ENCODE measurements around the gene GNG7.
A peak's percentile ranks its signal among the peaks of the same experiment; 100 is the strongest.
"Not testable (repeated sequence)": the region's sequence is repeated elsewhere in the genome, so short reads cannot be mapped to it uniquely, and the experiment has no call there.

Gene GNG7

DNA sequence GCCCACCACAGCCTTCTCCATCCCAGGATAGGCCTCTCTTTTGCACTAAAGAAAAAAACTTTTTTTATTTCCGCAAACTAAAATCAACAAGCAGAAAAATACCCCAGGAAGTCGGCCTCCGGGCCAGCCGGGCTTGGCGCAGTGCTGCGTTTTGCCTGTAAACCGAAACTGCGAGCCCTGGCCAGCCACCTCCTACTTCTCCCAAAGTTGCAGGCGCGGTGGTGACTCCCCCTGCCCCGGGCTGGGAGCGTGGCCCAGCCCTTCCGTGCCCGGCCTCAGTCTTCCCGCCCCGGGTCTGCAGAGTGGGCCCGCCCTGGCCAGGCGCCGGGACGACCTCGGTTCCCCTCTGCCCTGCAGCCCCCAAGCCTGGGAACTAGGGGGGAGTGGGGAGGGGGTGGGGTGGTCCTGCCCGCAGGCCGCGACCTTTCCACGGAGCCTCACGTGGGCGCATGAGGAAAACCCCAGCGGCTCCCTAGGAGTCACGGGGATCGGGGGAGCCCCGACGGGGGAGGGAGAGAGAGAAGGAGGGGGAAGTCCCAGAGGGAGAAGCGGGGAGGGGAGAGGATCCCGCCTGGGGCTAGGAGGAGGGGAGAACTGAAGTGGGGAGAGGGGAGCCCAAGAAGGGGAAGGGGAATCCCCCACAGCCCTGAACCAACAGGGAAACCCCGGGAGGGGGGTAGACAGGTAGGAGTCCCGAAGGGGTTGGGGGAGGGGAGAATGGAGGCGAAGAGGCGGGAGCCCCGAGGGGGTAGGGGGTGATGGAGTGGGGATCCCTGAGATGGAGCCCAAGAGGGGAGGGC lies 223.5 kb downstream of the GNG7 start:
- no peak for FAIRE-seq

DNA sequence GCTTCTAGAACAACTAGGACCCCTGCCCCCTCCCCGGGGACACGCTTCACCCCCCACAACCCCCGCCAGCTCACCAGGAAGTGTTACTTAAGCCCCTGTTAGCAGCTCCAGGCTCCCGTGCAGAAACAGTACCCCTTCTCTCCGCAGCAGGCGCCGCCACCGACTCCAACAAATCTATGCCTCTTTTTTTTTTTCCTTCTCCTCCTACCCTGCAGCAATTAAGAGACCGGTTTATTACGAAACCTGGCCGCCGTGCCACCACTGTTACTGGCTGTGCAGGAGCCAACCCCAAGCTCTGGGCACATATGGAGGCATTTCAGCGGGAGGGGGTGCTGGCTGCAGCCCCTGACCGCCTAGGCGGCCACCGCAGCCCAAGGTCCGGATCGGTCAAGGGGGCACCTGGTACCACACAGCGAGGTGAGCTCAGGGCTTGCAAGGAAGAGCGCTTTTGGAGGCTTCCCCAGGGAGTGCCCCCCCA lies 224.2 kb downstream of the GNG7 start:
- FAIRE-seq: no peak

DNA sequence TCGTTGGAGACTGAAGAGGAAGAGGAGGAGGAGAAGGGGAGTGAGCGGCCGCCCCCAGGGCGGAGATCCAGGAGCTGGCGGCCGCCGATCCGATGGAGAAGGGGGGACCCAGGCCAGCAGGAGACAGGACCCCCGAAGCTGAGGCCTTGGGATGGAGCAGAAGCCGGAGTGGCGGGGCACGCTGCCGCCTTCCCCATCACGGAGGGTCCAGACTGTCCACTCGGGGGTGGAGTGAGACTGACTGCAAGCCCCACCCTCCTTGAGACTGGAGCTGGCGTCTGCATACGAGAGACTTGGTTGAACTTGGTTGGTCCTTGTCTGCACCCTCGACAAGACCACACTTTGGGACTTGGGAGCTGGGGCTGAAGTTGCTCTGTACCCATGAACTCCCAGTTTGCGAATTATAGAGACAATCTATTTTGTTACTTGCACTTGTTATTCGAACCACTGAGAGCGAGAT lies 224.7 kb downstream of the GNG7 start:
- no peak for FAIRE-seq

GRCh38 chr19:2477141-2477710 lies 225.3 kb downstream of the GNG7 start:
- FAIRE-seq: no peak

- FAIRE-seq: no peak
These were observed 225.9 kb downstream of the GNG7 start for GRCh38 chr19:2476451-2477140.

DNA sequence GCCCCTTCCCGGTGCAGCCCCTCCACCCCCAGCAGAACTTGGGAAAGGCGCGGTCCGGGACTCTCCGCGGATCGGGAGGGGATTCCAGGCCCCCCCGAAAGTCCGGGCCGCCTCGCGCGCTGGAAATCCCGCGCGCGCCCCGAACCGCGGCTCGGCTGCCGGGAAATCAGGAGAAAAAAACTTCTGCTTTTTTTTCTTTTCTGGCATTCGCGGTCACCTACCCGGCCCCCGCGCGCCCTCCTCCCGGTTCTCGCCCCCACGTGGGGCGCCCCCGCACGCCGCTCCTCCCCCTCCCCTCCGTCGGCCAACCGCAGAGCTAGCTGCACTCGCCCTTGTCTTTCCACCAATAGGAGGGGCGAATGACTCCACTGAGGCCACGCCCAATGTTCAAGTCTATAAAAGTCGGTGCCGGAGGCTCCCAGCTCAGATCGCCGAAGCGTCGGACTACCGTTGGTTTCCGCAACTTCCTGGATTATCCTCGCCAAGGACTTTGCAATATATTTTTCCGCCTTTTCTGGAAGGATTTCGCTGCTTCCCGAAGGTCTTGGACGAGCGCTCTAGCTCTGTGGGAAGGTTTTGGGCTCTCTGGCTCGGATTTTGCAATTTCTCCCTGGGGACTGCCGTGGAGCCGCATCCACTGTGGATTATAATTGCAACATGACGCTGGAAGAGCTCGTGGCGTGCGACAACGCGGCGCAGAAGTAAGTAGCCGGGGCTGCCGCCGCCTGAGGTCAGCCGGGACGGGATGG lies 226.6 kb downstream of the GNG7 start, which contains the start of gene GADD45B:
TSS of gene GADD45B (plus strand) at position 426 of the 749 bp plus-strand sequence. CDS start at position 658, 232 bp downstream.
- FAIRE-seq: peak; percentile 98

DNA sequence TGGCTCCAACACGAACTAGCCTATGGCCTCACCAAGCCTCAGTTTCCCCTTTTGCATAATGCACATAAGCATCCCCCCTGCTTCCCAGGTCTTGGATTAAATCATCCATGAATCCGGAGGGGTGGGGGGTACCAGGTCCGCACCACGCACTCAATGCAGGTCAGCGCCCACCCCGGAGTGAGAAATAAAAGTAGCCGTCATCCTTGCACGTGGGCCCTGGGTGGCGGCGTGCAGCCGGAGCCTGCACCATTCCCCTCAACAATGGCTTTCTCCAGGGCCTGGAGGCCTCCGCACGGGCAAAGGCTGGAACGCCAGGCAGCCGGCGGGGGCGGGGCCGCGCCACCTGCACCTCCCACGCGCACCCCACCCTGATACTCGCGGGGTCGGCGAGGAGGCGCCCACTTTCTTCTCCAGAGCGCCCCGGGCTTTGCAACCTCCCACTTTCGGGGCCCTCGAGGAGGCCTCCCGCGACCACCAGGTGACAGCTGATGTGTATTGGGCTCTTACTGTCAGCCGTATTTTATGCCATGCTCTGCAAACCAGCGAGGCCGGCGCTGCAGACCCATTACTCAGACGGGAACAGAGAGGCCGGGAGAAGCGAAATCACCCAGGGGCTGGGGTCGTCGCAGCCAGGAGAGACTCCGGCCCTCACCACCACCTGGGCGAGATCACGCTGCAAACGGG lies 227.3 kb downstream of the GNG7 start:
- no peak for FAIRE-seq

DNA sequence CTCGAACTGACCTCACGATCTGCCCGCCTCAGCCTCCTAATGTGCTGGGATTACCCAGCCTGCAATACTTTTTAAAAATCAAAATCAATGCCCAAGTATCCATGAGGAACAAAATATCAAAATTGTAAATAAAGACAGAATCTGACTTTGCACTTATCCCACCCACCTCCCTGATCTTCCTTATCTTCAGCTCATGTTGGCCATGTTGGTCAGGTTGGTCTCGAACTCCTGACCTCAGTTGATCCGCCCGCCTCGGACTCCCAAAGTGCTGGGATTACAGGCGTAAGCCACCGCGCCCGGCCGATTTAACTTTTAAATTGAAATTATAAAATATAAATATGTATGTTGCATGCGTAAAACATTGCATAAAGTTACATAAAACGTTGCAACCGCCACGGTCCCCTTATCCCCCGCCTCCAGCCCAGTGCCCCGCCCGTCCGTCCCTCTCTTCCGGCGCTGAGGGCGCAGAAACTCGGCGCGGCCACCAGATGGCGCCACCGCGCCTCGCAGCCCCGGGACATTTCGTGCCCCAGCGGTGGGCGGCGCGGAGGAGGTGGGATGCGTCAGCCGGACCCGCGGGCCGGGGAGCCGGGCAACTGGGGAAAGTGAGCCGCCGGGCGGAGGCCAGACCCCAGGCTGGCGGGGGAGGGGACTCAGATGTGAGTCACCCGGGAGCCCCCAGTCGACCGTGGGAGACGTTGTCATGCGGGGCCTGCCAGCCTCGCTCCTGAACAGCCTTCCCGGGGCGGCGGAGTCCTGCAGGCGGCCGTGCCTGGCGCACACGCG lies 228.1 kb downstream of the GNG7 start:
- peak; percentile 89 for FAIRE-seq

GRCh38 chr19:2469915-2470200 lies 232.6 kb downstream of the GNG7 start:
- not testable (repeated sequence) for FAIRE-seq

- peak; percentile 39 for FAIRE-seq
These were observed 233.2 kb downstream of the GNG7 start for GRCh38 chr19:2469102-2469914.

GRCh38 chr19:2468596-2468995 lies 233.9 kb downstream of the GNG7 start:
- no peak for FAIRE-seq

DNA sequence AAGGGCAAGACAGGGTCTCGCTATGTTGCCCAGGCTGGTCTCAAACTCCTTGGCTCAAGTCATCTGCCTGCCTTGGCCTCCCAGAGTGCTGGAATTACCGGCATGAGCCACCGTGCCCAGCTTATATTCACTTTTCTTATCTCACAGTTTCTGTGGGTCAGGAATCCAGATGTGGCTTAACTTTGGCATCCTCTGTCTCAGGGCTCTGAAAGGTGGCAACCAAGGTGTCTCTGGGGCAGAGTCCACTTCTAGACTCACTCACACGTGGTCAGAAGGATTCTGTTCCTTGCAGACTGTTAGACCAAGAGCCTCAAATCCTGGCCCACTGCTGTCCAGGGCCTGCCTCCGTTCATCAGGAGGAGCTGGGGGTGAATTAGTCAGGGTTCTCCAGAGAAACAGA lies 238.1 kb downstream of the GNG7 start:
- no peak for FAIRE-seq

DNA sequence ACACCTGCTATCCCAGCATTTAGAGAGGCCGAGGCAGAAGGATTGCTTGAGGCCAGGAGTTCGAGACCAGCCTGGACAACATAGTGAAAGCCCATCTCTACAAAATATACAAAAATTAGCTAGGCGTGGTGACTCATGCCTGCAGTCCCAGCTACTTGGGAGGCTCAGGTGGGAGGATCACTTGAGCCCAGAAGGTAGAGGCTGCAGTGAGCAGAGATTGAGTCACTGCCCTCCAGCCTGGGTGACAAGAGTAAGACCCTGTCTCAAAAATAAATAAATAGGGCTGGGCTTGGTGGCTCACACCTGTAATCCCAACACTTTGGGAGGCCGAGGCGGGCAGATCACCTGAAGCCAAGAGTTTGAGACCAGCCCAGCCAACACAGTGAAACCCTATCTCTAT lies 238.8 kb downstream of the GNG7 start:
- not testable (repeated sequence) for FAIRE-seq

- FAIRE-seq: peak; percentile 96
These were observed 239.7 kb downstream of the GNG7 start for GRCh38 chr19:2462635-2463421.

- peak; percentile 71 for FAIRE-seq
These were observed 240.5 kb downstream of the GNG7 start for GRCh38 chr19:2461751-2462634.

All from G401.6 (cell line).